Liver (tissue), 9 donors: ENCODE measurements around the gene CACFD1. TPM values are rescaled to one million over a fixed set of nuclear protein-coding genes. Genes with fewer than 3 reads are reported as not detected.

Experiments
- DNase-seq: peaks from one replicate; pipeline ENCODE4 v3.0.0-alpha.2; 2017; ENCODE audit warnings: low spot score
- H3K27ac ChIP-seq, 2 donors: one replicate each; pipeline ENCODE4 v1.7.0; 2013; ENCODE audit warnings: inconsistent platforms in 2 of 2, low read length in 2 of 2, control low read depth in 1 of 2, low read depth in 1 of 2, mild to moderate bottlenecking in 1 of 2
- H3K27me3 ChIP-seq, 4 donors: one replicate each; pipeline versions ENCODE4 v1.6.1 to v1.7.0; 2013; ENCODE audit warnings: low read length in 3 of 4, inconsistent platforms in 1 of 4, mild to moderate bottlenecking in 1 of 4, moderate library complexity in 1 of 4; ENCODE audit not compliant: control insufficient read depth in 4 of 4, insufficient read depth in 4 of 4
- H3K36me3 ChIP-seq, 4 donors: one replicate each; pipeline versions ENCODE4 v1.6.1 to v1.7.0; 2013; ENCODE audit warnings: low read length in 3 of 4, mild to moderate bottlenecking in 3 of 4, low read depth in 1 of 4, moderate library complexity in 1 of 4; ENCODE audit not compliant: control insufficient read depth in 4 of 4, insufficient read depth in 3 of 4
- H3K4me1 ChIP-seq, 4 donors: one replicate each; pipeline versions ENCODE4 v1.6.1 to v1.7.0; 2013; ENCODE audit warnings: low read length in 3 of 4, mild to moderate bottlenecking in 3 of 4, moderate library complexity in 1 of 4; ENCODE audit not compliant: control insufficient read depth in 4 of 4, insufficient read depth in 4 of 4
- H3K4me3 ChIP-seq, 3 donors: one replicate each; pipeline versions ENCODE4 v1.6.1 to v1.7.0; 2013; ENCODE audit warnings: low read length in 3 of 3, control low read depth in 1 of 3, low read depth in 1 of 3, mild to moderate bottlenecking in 1 of 3
- H3K9ac ChIP-seq, 2 donors: one replicate each; pipeline ENCODE4 v1.7.0; 2013; ENCODE audit warnings: low read length in 2 of 2, mild to moderate bottlenecking in 2 of 2, moderate library complexity in 2 of 2, control low read depth in 1 of 2, low read depth in 1 of 2
- H3K9me3 ChIP-seq, 4 donors: one replicate each; pipeline versions ENCODE4 v1.6.1 to v1.7.0; 2013; ENCODE audit warnings: low read length in 3 of 4; ENCODE audit not compliant: control insufficient read depth in 4 of 4
- ATF3 ChIP-seq: IDR thresholded peaks from 2 replicates; pipeline ENCODE4 v1.6.1; 2016; ENCODE audit warnings: antibody characterized with exemption
- CTCF ChIP-seq: fragments of 150-350 bp; IDR thresholded peaks from 2 replicates; pipeline ENCODE4 v1.5.1; 2017; ENCODE audit warnings: improper control_type of control experiment, low read depth, low read length; ENCODE audit not compliant: missing input control
- FOXA1 ChIP-seq: IDR thresholded peaks from 2 replicates; pipeline ENCODE4 v1.6.1; 2016; ENCODE audit warnings: antibody characterized with exemption
- GABPA ChIP-seq, 2 donors: IDR thresholded peaks in 1 of 2; conservative IDR thresholded peaks in 1 of 2; 2 replicates each; pipeline ENCODE4 v1.6.1; 2016; ENCODE audit warnings: antibody characterized with exemption in 2 of 2, mild to moderate bottlenecking in 1 of 2, moderate library complexity in 1 of 2
- HNF4A ChIP-seq, 2 donors: conservative IDR thresholded peaks; 2 replicates each; pipeline ENCODE4 v1.6.1; 2016; ENCODE audit warnings: antibody characterized with exemption in 2 of 2, mild to moderate bottlenecking in 2 of 2
- HNF4G ChIP-seq: IDR thresholded peaks from 2 replicates; pipeline ENCODE4 v1.6.1; 2016; ENCODE audit warnings: antibody characterized with exemption
- NR2F2 ChIP-seq: IDR thresholded peaks from 2 replicates; pipeline ENCODE4 v1.6.1; 2016; ENCODE audit warnings: antibody characterized with exemption
- RAD21 ChIP-seq, 2 donors: IDR thresholded peaks; 2 replicates each; pipeline ENCODE4 v1.6.1; 2016; ENCODE audit warnings: antibody characterized with exemption in 2 of 2, mild to moderate bottlenecking in 2 of 2
- REST ChIP-seq: IDR thresholded peaks from 2 replicates; pipeline ENCODE4 v1.6.1; 2016; ENCODE audit warnings: antibody characterized with exemption, mild to moderate bottlenecking
- RXRA ChIP-seq, 2 donors: IDR thresholded peaks; 2 replicates each; pipeline ENCODE4 v1.6.1; 2017 to 2018; ENCODE audit warnings: antibody characterized with exemption in 2 of 2, mild to moderate bottlenecking in 1 of 2
- SP1 ChIP-seq: IDR thresholded peaks from 2 replicates; pipeline ENCODE4 v1.6.1; 2018; ENCODE audit warnings: antibody characterized with exemption, mild to moderate bottlenecking
- ZBTB33 ChIP-seq: IDR thresholded peaks from 2 replicates; pipeline ENCODE4 v1.6.1; 2016; ENCODE audit warnings: antibody characterized with exemption
- WGBS: extraction: QIAGEN DNeasy Blood & Tissue Kit; methylation state at CpG from one replicate; pipeline ENCODE4 v1.1.7; 2013; 5-methylcytosine and 5-hydroxymethylcytosine counted together
- polyA plus RNA-seq, 2 donors: library from polyadenylated mRNA; stranded (reverse) in 1 of 2; unstranded in 1 of 2; fragments of 200-250 nt in 1 of 2; fragments of >200 nt in 1 of 2; fragmentation: Nextera tagmentation in 1 of 2; extraction: Ambion mirVana in 1 of 2; gene quantifications; one replicate each; pipeline versions ENCODE4 v1.2.1 to v1.2.3, GENCODE V29; 2013 to 2015
- total RNA-seq, 2 donors: library from RNA; depleted of rRNA; stranded (reverse); fragments of >200 nt; gene quantifications; one replicate each; pipeline ENCODE4 v1.2.3, GENCODE V29; 2014
- donor health status: healthy.
- donor health status: healthy.
- donor health status: healthy.
- donor health status: healthy.
- donor health status: healthy.

Gene CACFD1
- total and polyA plus RNA-seq, 4 donors, result 10.1 to 34.5 (median 26.4) TPM

- TF ChIP-seq GABPA (IDR thresholded peaks at IDR 0.05 in 1 of 2, conservative IDR thresholded peaks at IDR 0.05 in 1 of 2), result no peak
- no peak for TF ChIP-seq FOXA1
- TF ChIP-seq RAD21 (IDR thresholded peaks at IDR 0.05), result no peak
- no peak for TF ChIP-seq REST
- no peak for TF ChIP-seq RXRA (IDR thresholded peaks at IDR 0.05)
- TF ChIP-seq ZBTB33, result no peak
- no peak for TF ChIP-seq ATF3
- no peak for TF ChIP-seq HNF4G
- no peak for TF ChIP-seq SP1
- no peak for DNase-seq
- Histone ChIP-seq H3K36me3 (no peaks in the 10 kb centered on the region), H3K27me3 (no peaks in the 10 kb centered on the region), H3K9ac (no peak overlapping the region), H3K9me3 (peaks cover 0 to 8% (median 0%) of the 10 kb centered on the region in 4 donors), H3K27ac (no peak overlapping the region), H3K4me3 (no peak overlapping the region), H3K4me1 (peaks cover 3 to 23% (median 12%) of the 10 kb centered on the region in 4 donors)
- WGBS, result 78% methylated on average over 35 of the region's 35 CpGs
Measured at GRCh38 chr9:133496861-133497842, 37.4 kb downstream of the CACFD1 start.

GRCh38 chr9:133499132-133499891, 39.5 kb downstream of the CACFD1 start:
- H3K4me1 ChIP-seq, result peaks cover 3 to 23% (median 12%) of the 10 kb centered on the region in 4 donors
- H3K27me3 ChIP-seq, result no peaks in the 10 kb centered on the region
- WGBS, result 64% methylated on average over 19 of the region's 19 CpGs
- H3K4me3 ChIP-seq, result no peak overlapping the region
- no peaks in the 10 kb centered on the region for H3K36me3 ChIP-seq
- H3K27ac ChIP-seq, result peak overlapping the region; percentile 35 to 38
- no peak overlapping the region for H3K9ac ChIP-seq
- no peak for DNase-seq
- H3K9me3 ChIP-seq, result peaks cover 0 to 9% (median 1%) of the 10 kb centered on the region in 4 donors
- TF ChIP-seq SP1 (peak; percentile 55), RAD21 (IDR thresholded peaks at IDR 0.05) (peak in 1 of 2 donors; percentile 40), REST (no peak), HNF4G (no peak), RXRA (IDR thresholded peaks at IDR 0.05) (peak; percentile 57 to 60), CTCF (peak; percentile 10), NR2F2 (peak; percentile 98), HNF4A (conservative IDR thresholded peaks at IDR 0.05) (peak in 1 of 2 donors; percentile 52)
